ENCODE results near the gene MBNL2.

MBNL2 gene

DNA sequence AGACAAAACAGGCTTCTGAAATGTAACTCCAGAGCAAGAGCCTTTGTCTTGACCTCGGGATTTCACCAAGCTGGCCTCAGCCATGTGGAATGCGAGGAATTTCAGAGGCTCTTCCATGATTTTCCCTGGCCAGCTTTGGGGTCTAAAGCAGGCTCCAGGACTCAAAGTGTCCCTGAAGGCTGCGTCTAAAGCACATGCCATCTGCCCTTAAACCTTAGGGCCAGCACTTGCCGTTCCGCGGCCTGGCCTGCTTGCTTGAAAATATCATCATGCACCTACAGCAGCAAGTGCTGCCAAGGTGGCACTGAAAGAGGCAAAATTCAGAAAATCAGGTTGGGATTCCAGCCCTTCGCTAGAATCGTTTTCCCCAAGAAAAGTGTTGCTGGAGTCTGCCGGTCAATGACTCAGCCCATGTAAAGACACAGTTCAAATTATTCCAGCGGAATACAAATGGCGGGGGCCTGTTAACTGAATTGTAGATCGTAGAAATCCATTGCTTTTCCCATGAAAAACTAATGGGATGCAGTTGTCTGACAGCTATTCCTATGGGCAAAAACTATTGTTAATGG, 106.2 kb downstream of the MBNL2 start:
- Histone ChIP-seq H3K36me3 (ENCODE audit: insufficient read depth, low read length) (no peaks in the 10 kb centered on the region), H3K4me3 (ENCODE audit: low read length) (no peak overlapping the region), H3K27me3 (ENCODE audit: insufficient read depth, low read length) (no peaks in the 10 kb centered on the region), H3K4me1 (ENCODE audit: insufficient read depth, low read length) (peaks cover 14% of the 10 kb centered on the region), H2AFZ (ENCODE audit: low read depth, low read length) (no peak overlapping the region), H3K9me3 (ENCODE audit: low read length) (no peaks in the 10 kb centered on the region)

GRCh38 chr13:97329331-97329730, 107.2 kb downstream of the MBNL2 start:
- Histone ChIP-seq H3K9me3 (ENCODE audit: low read length) (no peaks in the 10 kb centered on the region), H3K4me1 (ENCODE audit: insufficient read depth, low read length) (peaks cover 20% of the 10 kb centered on the region), H2AFZ (ENCODE audit: low read depth, low read length) (no peak overlapping the region), H3K27me3 (ENCODE audit: insufficient read depth, low read length) (no peaks in the 10 kb centered on the region), H3K36me3 (ENCODE audit: insufficient read depth, low read length) (no peaks in the 10 kb centered on the region), H3K4me3 (ENCODE audit: low read length) (no peak overlapping the region)

GRCh38 chr13:97330448-97330847, 108.3 kb downstream of the MBNL2 start:
- Histone ChIP-seq H2AFZ (ENCODE audit: low read depth, low read length) (no peak overlapping the region), H3K9me3 (ENCODE audit: low read length) (no peaks in the 10 kb centered on the region), H3K4me3 (ENCODE audit: low read length) (no peak overlapping the region), H3K4me1 (ENCODE audit: insufficient read depth, low read length) (peaks cover 20% of the 10 kb centered on the region), H3K36me3 (ENCODE audit: insufficient read depth, low read length) (no peaks in the 10 kb centered on the region), H3K27me3 (ENCODE audit: insufficient read depth, low read length) (no peaks in the 10 kb centered on the region)

DNA sequence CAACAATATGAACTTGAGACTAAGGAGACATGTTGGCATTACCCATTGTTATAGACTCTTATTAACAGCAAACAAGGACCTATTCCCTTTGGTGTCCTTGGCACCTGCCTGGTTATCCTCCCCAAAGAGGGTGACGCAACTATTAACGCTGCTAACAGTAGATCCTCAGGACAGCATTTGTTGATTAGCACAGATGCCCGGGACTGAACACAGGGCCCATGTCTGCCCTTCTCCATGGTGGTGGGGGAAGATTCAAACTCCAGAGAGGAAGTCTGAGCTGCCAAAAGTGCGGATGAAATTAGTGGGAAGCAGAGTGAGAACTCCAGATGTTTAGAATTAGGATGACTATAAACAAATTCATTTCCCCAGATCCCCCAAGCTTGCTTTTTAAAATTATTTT, 110.6 kb downstream of the MBNL2 start:
- H3K4me1 ChIP-seq (ENCODE audit: insufficient read depth, low read length), result peaks cover 17% of the 10 kb centered on the region
- no peaks in the 10 kb centered on the region for H3K36me3 ChIP-seq (ENCODE audit: insufficient read depth, low read length)
- H3K9me3 ChIP-seq (ENCODE audit: low read length), result peaks cover 2% of the 10 kb centered on the region
- no peak overlapping the region for H3K4me3 ChIP-seq (ENCODE audit: low read length)
- no peak overlapping the region for H2AFZ ChIP-seq (ENCODE audit: low read depth, low read length)
- no peaks in the 10 kb centered on the region for H3K27me3 ChIP-seq (ENCODE audit: insufficient read depth, low read length)

- Histone ChIP-seq H3K9me3 (ENCODE audit: low read length) (peaks cover 2% of the 10 kb centered on the region), H3K27me3 (ENCODE audit: insufficient read depth, low read length) (no peaks in the 10 kb centered on the region), H2AFZ (ENCODE audit: low read depth, low read length) (no peak overlapping the region), H3K4me3 (ENCODE audit: low read length) (no peak overlapping the region), H3K36me3 (ENCODE audit: insufficient read depth, low read length) (no peaks in the 10 kb centered on the region), H3K4me1 (ENCODE audit: insufficient read depth, low read length) (peaks cover 11% of the 10 kb centered on the region)
These were observed 111.8 kb downstream of the MBNL2 start for GRCh38 chr13:97333983-97334382.

DNA sequence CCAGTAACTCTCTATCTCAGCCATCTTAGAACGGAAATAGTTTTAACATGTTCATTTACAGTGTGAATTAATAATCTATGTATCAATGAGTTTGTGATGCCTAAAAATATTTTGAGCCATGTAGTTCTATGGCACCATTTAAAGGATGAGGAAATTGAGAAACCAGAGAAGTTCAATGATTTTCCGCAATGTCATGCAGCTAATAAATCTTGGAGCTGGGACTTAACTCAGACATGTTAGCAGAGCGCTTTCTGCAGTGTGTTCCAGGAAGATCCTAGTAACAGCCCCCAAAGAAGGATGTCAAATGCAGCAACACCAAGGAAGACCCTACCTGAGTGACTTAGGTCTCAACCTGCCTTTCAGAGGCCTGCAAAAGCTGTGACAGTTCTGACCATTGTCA, 112.6 kb downstream of the MBNL2 start:
- H3K36me3 ChIP-seq (ENCODE audit: insufficient read depth, low read length), result no peaks in the 10 kb centered on the region
- H2AFZ ChIP-seq (ENCODE audit: low read depth, low read length), result no peak overlapping the region
- H3K9me3 ChIP-seq (ENCODE audit: low read length), result peaks cover 2% of the 10 kb centered on the region
- peaks cover 11% of the 10 kb centered on the region for H3K4me1 ChIP-seq (ENCODE audit: insufficient read depth, low read length)
- H3K4me3 ChIP-seq (ENCODE audit: low read length), result no peak overlapping the region
- H3K27me3 ChIP-seq (ENCODE audit: insufficient read depth, low read length), result no peaks in the 10 kb centered on the region

GRCh38 chr13:97335488-97336134, 113.5 kb downstream of the MBNL2 start:
- Histone ChIP-seq H3K36me3 (ENCODE audit: insufficient read depth, low read length) (no peaks in the 10 kb centered on the region), H2AFZ (ENCODE audit: low read depth, low read length) (no peak overlapping the region), H3K9me3 (ENCODE audit: low read length) (peaks cover 2% of the 10 kb centered on the region), H3K4me3 (ENCODE audit: low read length) (no peak overlapping the region), H3K4me1 (ENCODE audit: insufficient read depth, low read length) (peaks cover 11% of the 10 kb centered on the region), H3K27me3 (ENCODE audit: insufficient read depth, low read length) (no peaks in the 10 kb centered on the region)

GRCh38 chr13:97337985-97338499, 115.9 kb downstream of the MBNL2 start:
- no peak overlapping the region for H2AFZ ChIP-seq (ENCODE audit: low read depth, low read length)
- no peak overlapping the region for H3K4me3 ChIP-seq (ENCODE audit: low read length)
- no peaks in the 10 kb centered on the region for H3K27me3 ChIP-seq (ENCODE audit: insufficient read depth, low read length)
- H3K36me3 ChIP-seq (ENCODE audit: insufficient read depth, low read length), result peaks cover 2% of the 10 kb centered on the region
- H3K9me3 ChIP-seq (ENCODE audit: low read length), result peaks cover 2% of the 10 kb centered on the region
- H3K4me1 ChIP-seq (ENCODE audit: insufficient read depth, low read length), result peaks cover 11% of the 10 kb centered on the region

DNA sequence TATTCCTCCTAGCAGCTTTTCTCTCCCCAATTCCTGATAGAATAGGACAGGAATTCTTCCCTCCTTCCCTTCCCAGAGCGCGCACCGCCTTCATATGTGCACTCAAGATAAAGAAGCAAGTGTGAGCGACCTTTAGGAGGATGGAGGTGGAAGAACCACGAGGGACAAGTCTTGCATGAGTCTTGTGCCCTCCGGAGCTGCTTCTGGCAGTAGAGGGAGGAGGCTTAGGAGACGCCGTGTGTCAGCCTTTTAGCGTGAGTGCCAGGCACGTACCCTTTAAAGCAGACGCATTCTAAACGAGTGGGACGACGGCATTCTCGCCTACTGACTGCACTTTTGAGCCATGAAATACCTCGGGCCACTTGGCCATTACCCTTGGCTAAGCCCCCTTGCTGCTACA, 116.4 kb downstream of the MBNL2 start:
- Histone ChIP-seq H3K9me3 (ENCODE audit: low read length) (peaks cover 2% of the 10 kb centered on the region), H3K4me3 (ENCODE audit: low read length) (no peak overlapping the region), H3K36me3 (ENCODE audit: insufficient read depth, low read length) (peaks cover 8% of the 10 kb centered on the region), H3K27me3 (ENCODE audit: insufficient read depth, low read length) (no peaks in the 10 kb centered on the region), H2AFZ (ENCODE audit: low read depth, low read length) (no peak overlapping the region), H3K4me1 (ENCODE audit: insufficient read depth, low read length) (peaks cover 7% of the 10 kb centered on the region)

DNA sequence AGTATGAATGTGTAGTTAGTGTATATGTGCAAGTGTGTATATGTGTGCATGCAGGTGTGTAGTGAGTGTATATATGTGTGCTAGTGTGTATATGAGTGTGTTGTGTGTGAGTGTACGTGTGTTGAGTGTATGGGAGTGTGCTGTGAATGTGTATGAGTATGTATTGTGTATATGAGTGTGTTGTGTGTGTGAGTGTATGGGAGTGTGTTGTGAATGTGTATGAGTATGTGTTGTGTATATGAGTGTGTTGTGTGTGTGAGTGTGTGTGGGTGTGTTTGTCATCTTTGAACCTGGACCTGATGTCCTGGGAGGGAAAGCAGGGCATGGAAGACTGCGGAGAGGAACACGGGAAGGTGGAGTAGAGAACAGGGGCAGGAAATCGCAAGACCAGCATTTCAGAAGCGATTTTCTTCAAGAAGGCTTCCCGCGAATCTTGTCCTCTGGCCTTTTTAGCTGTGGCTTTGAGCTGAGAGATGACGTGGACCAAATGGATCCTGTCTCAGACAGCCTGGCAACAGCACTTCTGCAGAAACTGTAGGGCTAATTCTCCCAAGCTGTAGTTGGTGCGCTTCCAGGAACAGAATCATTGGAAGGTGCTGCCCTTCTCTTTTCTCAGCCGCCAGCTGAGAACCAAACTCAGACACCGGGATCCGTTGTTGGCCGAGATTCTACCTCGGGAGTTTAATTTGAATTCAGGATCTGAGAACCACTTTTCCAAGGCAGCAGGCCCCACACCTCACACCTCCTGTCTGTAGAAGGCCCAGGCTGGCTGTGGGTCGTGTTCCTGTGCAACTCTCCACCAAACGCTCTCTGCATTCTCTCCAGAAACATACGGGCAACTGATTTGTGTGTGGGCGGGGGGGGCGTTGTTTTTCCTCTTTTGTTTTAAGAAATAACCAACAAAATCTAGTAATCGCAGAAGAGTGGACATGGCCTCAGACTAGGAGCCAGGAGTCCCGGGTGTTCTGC, 117.2 kb downstream of the MBNL2 start:
- no peak overlapping the region for H2AFZ ChIP-seq (ENCODE audit: low read depth, low read length)
- H3K9me3 ChIP-seq (ENCODE audit: low read length), result peaks cover 2% of the 10 kb centered on the region
- peaks cover 7% of the 10 kb centered on the region for H3K4me1 ChIP-seq (ENCODE audit: insufficient read depth, low read length)
- no peaks in the 10 kb centered on the region for H3K27me3 ChIP-seq (ENCODE audit: insufficient read depth, low read length)
- H3K4me3 ChIP-seq (ENCODE audit: low read length), result no peak overlapping the region
- H3K36me3 ChIP-seq (ENCODE audit: insufficient read depth, low read length), result peaks cover 8% of the 10 kb centered on the region

GRCh38 chr13:97339988-97340749, 118.0 kb downstream of the MBNL2 start:
- Histone ChIP-seq H3K27me3 (ENCODE audit: insufficient read depth, low read length) (no peaks in the 10 kb centered on the region), H3K4me1 (ENCODE audit: insufficient read depth, low read length) (peaks cover 11% of the 10 kb centered on the region), H3K4me3 (ENCODE audit: low read length) (no peak overlapping the region), H3K9me3 (ENCODE audit: low read length) (peaks cover 2% of the 10 kb centered on the region), H3K36me3 (ENCODE audit: insufficient read depth, low read length) (peaks cover 8% of the 10 kb centered on the region), H2AFZ (ENCODE audit: low read depth, low read length) (no peak overlapping the region)

- Histone ChIP-seq H3K4me1 (ENCODE audit: insufficient read depth, low read length) (peaks cover 11% of the 10 kb centered on the region), H3K36me3 (ENCODE audit: insufficient read depth, low read length) (peaks cover 8% of the 10 kb centered on the region), H3K9me3 (ENCODE audit: low read length) (peaks cover 2% of the 10 kb centered on the region), H3K27me3 (ENCODE audit: insufficient read depth, low read length) (no peaks in the 10 kb centered on the region), H3K4me3 (ENCODE audit: low read length) (no peak overlapping the region), H2AFZ (ENCODE audit: low read depth, low read length) (no peak overlapping the region)
These were observed 119.0 kb downstream of the MBNL2 start for GRCh38 chr13:97341135-97341534.

Data from neuron (in vitro differentiated cells).